ENCODE data around the gene OSGIN1. TPM values are rescaled to one million over a fixed set of nuclear protein-coding genes. Genes with fewer than 3 reads are reported as not detected.

Gene OSGIN1
- total RNA-seq, 1 experiment from 2014 or later, result 3.7 TPM

GRCh38 chr16:83996481-83997252 lies 43.6 kb downstream of the OSGIN1 start:
- intact Hi-C loops (cut with micrococcal nuclease), result no loop called here
- no peaks in the 10 kb centered on the region for H3K9me3 Mint-ChIP-seq (ENCODE audit: unreplicated experiment)
- ChIA-PET CTCF (no interaction called here), POLR2A (no interaction called here)
- no peak for DNase-seq (ENCODE audit: unreplicated experiment)
- peaks cover 12% of the 10 kb centered on the region for H3K36me3 Mint-ChIP-seq (ENCODE audit: insufficient read depth, unreplicated experiment)
- no TSS peak for BruUV-seq (replicated peaks)
- H3K4me1 Mint-ChIP-seq (ENCODE audit: insufficient read depth, unreplicated experiment), result peaks cover 30% of the 10 kb centered on the region
- TF ChIP-seq CTCF (IDR thresholded peaks at IDR 0.05; ENCODE audit: unreplicated experiment), result no peak
- no peak overlapping the region for H3K27ac Mint-ChIP-seq (ENCODE audit: low read depth, unreplicated experiment)
- H3K27me3 Mint-ChIP-seq (ENCODE audit: insufficient read depth, unreplicated experiment), result no peaks in the 10 kb centered on the region
- no peak overlapping the region for H3K4me3 Mint-ChIP-seq (ENCODE audit: unreplicated experiment)

- intact Hi-C loops (cut with micrococcal nuclease), result no loop called here
- H3K27ac Mint-ChIP-seq (ENCODE audit: low read depth, unreplicated experiment), result no peak overlapping the region
- H3K27me3 Mint-ChIP-seq (ENCODE audit: insufficient read depth, unreplicated experiment), result no peaks in the 10 kb centered on the region
- H3K4me1 Mint-ChIP-seq (ENCODE audit: insufficient read depth, unreplicated experiment), result peaks cover 19% of the 10 kb centered on the region
- ChIA-PET CTCF (no interaction called here), POLR2A (no interaction called here)
- no peaks in the 10 kb centered on the region for H3K9me3 Mint-ChIP-seq (ENCODE audit: unreplicated experiment)
- H3K36me3 Mint-ChIP-seq (ENCODE audit: insufficient read depth, unreplicated experiment), result peaks cover 12% of the 10 kb centered on the region
- TF ChIP-seq CTCF (IDR thresholded peaks at IDR 0.05; ENCODE audit: unreplicated experiment), result no peak
- no TSS peak for BruUV-seq (replicated peaks)
- DNase-seq (ENCODE audit: unreplicated experiment), result no peak
- no peak overlapping the region for H3K4me3 Mint-ChIP-seq (ENCODE audit: unreplicated experiment)
Measured at GRCh38 chr16:83998091-83998490, 45.1 kb downstream of the OSGIN1 start.

GRCh38 chr16:84000989-84001642 lies 48.1 kb downstream of the OSGIN1 start:
- BruUV-seq (replicated peaks), result no TSS peak
- no peak for TF ChIP-seq CTCF (IDR thresholded peaks at IDR 0.05; ENCODE audit: unreplicated experiment)
- Mint-ChIP-seq H3K4me3 (ENCODE audit: unreplicated experiment) (no peak overlapping the region), H3K27ac (ENCODE audit: low read depth, unreplicated experiment) (no peak overlapping the region), H3K27me3 (ENCODE audit: insufficient read depth, unreplicated experiment) (peaks cover 17% of the 10 kb centered on the region), H3K4me1 (ENCODE audit: insufficient read depth, unreplicated experiment) (no peaks in the 10 kb centered on the region), H3K9me3 (ENCODE audit: unreplicated experiment) (no peaks in the 10 kb centered on the region), H3K36me3 (ENCODE audit: insufficient read depth, unreplicated experiment) (no peaks in the 10 kb centered on the region)
- DNase-seq (ENCODE audit: unreplicated experiment), result no peak
- POLR2A ChIA-PET, result no interaction called here
- intact Hi-C loops (cut with micrococcal nuclease), result no loop called here
- CTCF ChIA-PET, result no interaction called here

- ChIA-PET CTCF (interaction anchor here (0.6 to 1.6 kb wide), 2 partner anchors 41 to 74 kb away, joined by 3 read pairs; partner anchors contain the start of gene SLC38A8), POLR2A (no interaction called here)
- Mint-ChIP-seq H3K4me1 (ENCODE audit: insufficient read depth, unreplicated experiment) (no peaks in the 10 kb centered on the region), H3K27ac (ENCODE audit: low read depth, unreplicated experiment) (no peak overlapping the region), H3K4me3 (ENCODE audit: unreplicated experiment) (no peak overlapping the region), H3K36me3 (ENCODE audit: insufficient read depth, unreplicated experiment) (no peaks in the 10 kb centered on the region), H3K9me3 (ENCODE audit: unreplicated experiment) (no peaks in the 10 kb centered on the region), H3K27me3 (ENCODE audit: insufficient read depth, unreplicated experiment) (peaks cover 18% of the 10 kb centered on the region)
- no peak for TF ChIP-seq CTCF (IDR thresholded peaks at IDR 0.05; ENCODE audit: unreplicated experiment)
- no peak for DNase-seq (ENCODE audit: unreplicated experiment)
- no TSS peak for BruUV-seq (replicated peaks)
- intact Hi-C loops (cut with micrococcal nuclease), result no loop called here
Measured at GRCh38 chr16:84001726-84002125, 48.7 kb downstream of the OSGIN1 start.
